ENCODE measurements around the gene GAL.

- TF ChIP-seq CTCF (IDR thresholded peaks at IDR 0.05) (no peak), POLR2A (IDR thresholded peaks at IDR 0.05) (no peak)
Observed at GRCh38 chr11:68734111-68734510, 49.8 kb downstream of the GAL start.

Measured in Peyer's patch (tissue), 4 donors.